Mucosa of descending colon (tissue), 3 donors: ENCODE results near the gene ZC3H7B. TPM values are rescaled to one million over a fixed set of nuclear protein-coding genes. Genes with fewer than 3 reads are reported as not detected.

Experiments
- ATAC-seq: fragments of 200-7000 bp; cut with Tn5 transposase; one replicate; pipeline ENCODE4 v1.9.1; 2020; ENCODE audit warnings: mild to moderate bottlenecking, moderate library complexity
- DNase-seq, 3 donors: peaks; one replicate each; pipeline ENCODE4 v3.0.0-alpha.2; 2020
- H3K36me3 ChIP-seq: fragments of 200-600 bp; one replicate; pipeline ENCODE4 v1.8.0; 2021; ENCODE audit warnings: low read depth, mild to moderate bottlenecking
- H3K4me1 ChIP-seq: fragments of 200-600 bp; one replicate; pipeline ENCODE4 v1.8.0; 2021; ENCODE audit warnings: low read depth, mild to moderate bottlenecking
- H3K4me3 ChIP-seq: fragments of 200-600 bp; one replicate; pipeline ENCODE4 v1.8.0; 2021; ENCODE audit warnings: mild to moderate bottlenecking
- H3K9me3 ChIP-seq: fragments of 200-600 bp; one replicate; pipeline ENCODE4 v1.8.0; 2021; ENCODE audit warnings: mild to moderate bottlenecking
- intact Hi-C, 2 donors: fragments of 100-400 bp; cut with DNase I in 1 of 2; cut with micrococcal nuclease in 1 of 2; formaldehyde crosslinking; loops; one replicate each; pipeline versions ENCODE4 v1.11.0 to v1.11.1; 2022; cut with DNase I, micrococcal nuclease
- total RNA-seq, 3 donors: library from RNA; stranded (reverse); fragmentation: NEBNext Ultra II Directional in 2 of 3; extraction: Animal tissue kit (Norgen Biotek cat#: 25700) in 2 of 3; gene quantifications; one replicate each; pipeline versions ENCODE4 v1.2.1 to v1.2.4, GENCODE V29; 2021 to 2023
- TF ChIP-seq, protein P1 (sequence below): fragments of 200-600 bp; IDR thresholded peaks from one replicate; pipeline ENCODE4 v1.8.0; 2022; ENCODE audit warnings: antibody characterized with exemption, mild to moderate bottlenecking
- donor health status: DM: no; HTN: no; CAD: no; lungs with moderate emphysema.
- donor health status: DM: no; HTN: no; CAD: no.
- donor health status: DM: no; HTN: yes; CAD: no.

ZC3H7B gene
- total RNA-seq, 3 donors from 2014 or later = 37.8 to 57.5 (median 39.3) TPM

- Histone ChIP-seq H3K4me3 (no peak overlapping the region), H3K36me3 (no peaks in the 10 kb centered on the region), H3K4me1 (peaks cover 4% of the 10 kb centered on the region), H3K9me3 (no peaks in the 10 kb centered on the region)
- ATAC-seq (peak; percentile 67), DNase-seq (peak in 2 of 3 donors; percentile 31 to 52)
- intact Hi-C loops = no loop called here
- TF ChIP-seq, protein P1, sequence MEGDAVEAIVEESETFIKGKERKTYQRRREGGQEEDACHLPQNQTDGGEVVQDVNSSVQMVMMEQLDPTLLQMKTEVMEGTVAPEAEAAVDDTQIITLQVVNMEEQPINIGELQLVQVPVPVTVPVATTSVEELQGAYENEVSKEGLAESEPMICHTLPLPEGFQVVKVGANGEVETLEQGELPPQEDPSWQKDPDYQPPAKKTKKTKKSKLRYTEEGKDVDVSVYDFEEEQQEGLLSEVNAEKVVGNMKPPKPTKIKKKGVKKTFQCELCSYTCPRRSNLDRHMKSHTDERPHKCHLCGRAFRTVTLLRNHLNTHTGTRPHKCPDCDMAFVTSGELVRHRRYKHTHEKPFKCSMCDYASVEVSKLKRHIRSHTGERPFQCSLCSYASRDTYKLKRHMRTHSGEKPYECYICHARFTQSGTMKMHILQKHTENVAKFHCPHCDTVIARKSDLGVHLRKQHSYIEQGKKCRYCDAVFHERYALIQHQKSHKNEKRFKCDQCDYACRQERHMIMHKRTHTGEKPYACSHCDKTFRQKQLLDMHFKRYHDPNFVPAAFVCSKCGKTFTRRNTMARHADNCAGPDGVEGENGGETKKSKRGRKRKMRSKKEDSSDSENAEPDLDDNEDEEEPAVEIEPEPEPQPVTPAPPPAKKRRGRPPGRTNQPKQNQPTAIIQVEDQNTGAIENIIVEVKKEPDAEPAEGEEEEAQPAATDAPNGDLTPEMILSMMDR = no peak
Measured at GRCh38 chr22:41308544-41308947, 7.2 kb downstream of the ZC3H7B start.

DNA sequence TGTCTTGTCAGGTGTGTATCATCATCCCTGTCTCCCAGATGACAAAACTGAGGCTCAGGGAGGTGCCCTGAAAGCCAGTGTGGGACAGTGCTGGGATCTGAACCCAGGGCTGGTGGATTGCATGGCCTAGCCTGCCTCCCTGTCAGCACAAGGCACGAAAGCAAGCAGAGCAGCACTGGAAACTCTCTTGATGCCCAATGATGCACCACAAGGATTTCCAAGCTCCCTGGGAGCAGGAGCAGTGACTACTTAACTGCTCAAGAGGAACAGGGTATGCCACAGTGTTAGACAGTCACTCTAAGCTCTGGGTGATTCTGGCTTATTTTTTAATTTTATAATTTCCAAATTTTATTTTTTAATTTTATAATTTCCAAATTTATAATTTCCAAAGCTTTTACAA is 9.0 kb downstream of the ZC3H7B start:
- Histone ChIP-seq H3K4me3 (no peak overlapping the region), H3K9me3 (no peaks in the 10 kb centered on the region), H3K4me1 (peaks cover 4% of the 10 kb centered on the region), H3K36me3 (no peaks in the 10 kb centered on the region)
- no peak for ATAC-seq
- no peak for DNase-seq
- intact Hi-C loops = no loop called here
- TF ChIP-seq, protein P1 = no peak

DNA sequence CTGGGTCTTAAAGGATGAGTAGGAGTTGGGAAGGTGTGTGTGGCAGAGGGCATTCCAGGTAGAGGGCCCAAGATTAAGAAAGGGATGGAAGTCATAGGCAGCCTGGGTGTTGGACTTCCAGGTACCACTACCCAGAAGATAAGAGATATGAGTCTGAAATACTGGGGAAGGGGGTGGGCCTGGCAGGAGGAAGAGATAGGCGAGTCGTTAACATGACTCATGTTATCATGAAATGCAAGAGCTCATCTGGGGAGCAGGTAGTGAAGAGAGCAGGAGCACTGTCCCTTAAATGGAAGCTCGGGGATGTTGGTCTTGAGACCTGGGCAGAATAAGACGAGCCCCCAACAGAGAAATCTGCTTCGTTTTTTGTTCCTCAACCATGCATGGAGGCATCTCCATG is 10.2 kb downstream of the ZC3H7B start:
- Histone ChIP-seq H3K4me3 (no peak overlapping the region), H3K36me3 (no peaks in the 10 kb centered on the region), H3K9me3 (no peaks in the 10 kb centered on the region), H3K4me1 (peaks cover 4% of the 10 kb centered on the region)
- ATAC-seq (peak; percentile 23), DNase-seq (no peak)
- intact Hi-C loops = no loop called here
- TF ChIP-seq, protein P1 = no peak

DNA sequence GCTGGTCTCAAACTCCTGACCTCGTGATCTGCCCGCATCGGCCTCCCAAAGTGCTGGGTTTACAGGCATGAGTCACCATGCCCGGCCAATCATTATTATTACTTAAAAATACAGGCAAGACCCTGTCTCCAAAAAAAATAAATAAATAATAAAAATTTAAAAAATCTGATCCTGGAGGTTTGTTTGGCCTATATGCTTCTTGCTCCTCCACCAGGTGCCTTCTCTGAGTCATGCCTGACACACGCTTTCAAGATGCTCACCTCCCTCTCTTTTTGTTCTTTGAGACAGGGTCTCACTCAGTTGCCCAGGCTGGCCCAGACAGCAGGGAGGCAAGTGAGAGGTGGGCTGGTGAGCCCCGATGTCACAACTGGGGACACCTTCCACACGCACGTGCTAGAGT is 13.5 kb downstream of the ZC3H7B start:
- no peak for DNase-seq
- H3K36me3 ChIP-seq = no peaks in the 10 kb centered on the region
- TF ChIP-seq, protein P1 = no peak
- no peak for ATAC-seq
- H3K4me3 ChIP-seq = no peak overlapping the region
- intact Hi-C loops = no loop called here
- H3K4me1 ChIP-seq = no peaks in the 10 kb centered on the region
- H3K9me3 ChIP-seq = no peaks in the 10 kb centered on the region

GRCh38 chr22:41315586-41315985 is 14.3 kb downstream of the ZC3H7B start:
- intact Hi-C loops = no loop called here

More at GRCh38 chr22:41315586-41315985, 14.3 kb downstream of the ZC3H7B start:
- Histone ChIP-seq H3K9me3 (no peaks in the 10 kb centered on the region), H3K36me3 (no peaks in the 10 kb centered on the region), H3K4me3 (no peak overlapping the region), H3K4me1 (no peaks in the 10 kb centered on the region)
- no peak for ATAC-seq
- TF ChIP-seq, protein P1 = no peak
- no peak for DNase-seq
